OCI-LY3 (cell line): ENCODE measurements around the gene SHLD1.

Source experiments
- CTCF ChIP-seq: fragments of 200-600, 300-600 bp; sonication (generic); IDR thresholded peaks from 2 replicates; pipeline ENCODE4 v1.5.1; 2014; ENCODE audit warnings: antibody characterized with exemption, low read length, low read depth
- EZH2phosphoT487 ChIP-seq: fragments of 200-600 bp; shearing (Covaris generic); IDR thresholded peaks from 2 replicates; pipeline ENCODE4 v1.6.1; 2018; ENCODE audit warnings: antibody characterized with exemption, mixed run types, low read depth

GRCh38 chr20:5773589-5773988 is 23.4 kb downstream of the SHLD1 start:
- TF ChIP-seq CTCF: no peak
- no peak for TF ChIP-seq EZH2phosphoT487
